ENCODE measurements around the gene PDGFRA. TPM values are rescaled to one million over a fixed set of nuclear protein-coding genes. Genes with fewer than 3 reads are reported as not detected.

PDGFRA gene
- total and polyA plus RNA-seq, 4 donors = 6.5 to 37.0 (median 7.6) TPM

- no peak overlapping the region for H3K27ac ChIP-seq (ENCODE audit: low read depth in 1 of 2, low read length in 2 of 2)
- no peak for DNase-seq (ENCODE audit: low spot score)
- H3K4me1 ChIP-seq (ENCODE audit: control insufficient read depth in 4 of 4, insufficient read depth in 4 of 4, low read length in 3 of 4) = no peaks in the 10 kb centered on the region
- H3K27me3 ChIP-seq (ENCODE audit: control insufficient read depth in 4 of 4, insufficient read depth in 4 of 4, low read length in 3 of 4) = no peaks in the 10 kb centered on the region
- 94% methylated on average over 2 of the region's 2 CpGs for WGBS
- no peak overlapping the region for H3K4me3 ChIP-seq (ENCODE audit: low read depth in 1 of 3, low read length in 3 of 3)
- TF ChIP-seq YY1 (IDR thresholded peaks at IDR 0.05) = no peak
- H3K9me3 ChIP-seq (ENCODE audit: control insufficient read depth in 4 of 4, low read length in 3 of 4) = no peaks in the 10 kb centered on the region
- no peaks in the 10 kb centered on the region for H3K36me3 ChIP-seq (ENCODE audit: control insufficient read depth in 4 of 4, insufficient read depth in 3 of 4, low read depth in 1 of 4, low read length in 3 of 4)
- H3K9ac ChIP-seq (ENCODE audit: low read depth in 1 of 2, low read length in 2 of 2) = no peak overlapping the region
Observed at GRCh38 chr4:54317690-54318089, 88.6 kb downstream of the PDGFRA start.

- 32% methylated on average over 5 of the region's 5 CpGs for WGBS
- Histone ChIP-seq H3K4me1 (ENCODE audit: control insufficient read depth in 4 of 4, insufficient read depth in 4 of 4, low read length in 3 of 4) (no peaks in the 10 kb centered on the region), H3K9ac (ENCODE audit: low read depth in 1 of 2, low read length in 2 of 2) (no peak overlapping the region)
Observed at GRCh38 chr4:54318904-54319303, 89.8 kb downstream of the PDGFRA start.

More at GRCh38 chr4:54318904-54319303, 89.8 kb downstream of the PDGFRA start:
- no peaks in the 10 kb centered on the region for H3K9me3 ChIP-seq (ENCODE audit: control insufficient read depth in 4 of 4, low read length in 3 of 4)
- H3K36me3 ChIP-seq (ENCODE audit: control insufficient read depth in 4 of 4, insufficient read depth in 3 of 4, low read depth in 1 of 4, low read length in 3 of 4) = no peaks in the 10 kb centered on the region
- H3K27me3 ChIP-seq (ENCODE audit: control insufficient read depth in 4 of 4, insufficient read depth in 4 of 4, low read length in 3 of 4) = no peaks in the 10 kb centered on the region
- no peak overlapping the region for H3K4me3 ChIP-seq (ENCODE audit: low read depth in 1 of 3, low read length in 3 of 3)
- TF ChIP-seq FOXA1 (IDR thresholded peaks at IDR 0.05) (no peak), REST (IDR thresholded peaks at IDR 0.05) (no peak), RXRA (IDR thresholded peaks at IDR 0.05) (no peak), SP1 (IDR thresholded peaks at IDR 0.05) (no peak), ZBTB33 (IDR thresholded peaks at IDR 0.05) (no peak), CTCF (IDR thresholded peaks at IDR 0.05; ENCODE audit: low read depth, low read length, missing input control) (peak; percentile 55), ATF3 (IDR thresholded peaks at IDR 0.05) (no peak), RAD21 (IDR thresholded peaks at IDR 0.05) (peak; percentile 60 to 72), TAF1 (conservative IDR thresholded peaks at IDR 0.05) (no peak), NR2F2 (IDR thresholded peaks at IDR 0.05) (no peak), HNF4A (conservative IDR thresholded peaks at IDR 0.05) (no peak)
- H3K27ac ChIP-seq (ENCODE audit: low read depth in 1 of 2, low read length in 2 of 2) = no peak overlapping the region
- no peak for DNase-seq (ENCODE audit: low spot score)

All from liver (tissue), 9 donors.